HEK293T (cell line): Measurements from ENCODE around the gene LYG1.

ENCODE experiments used
- ARNT ChIP-seq: fragments of 450-650 bp; IDR thresholded peaks from 2 replicates; pipeline ENCODE4 v1.6.1; 2017; ENCODE audit warnings: mild to moderate bottlenecking
- BHLHE40 ChIP-seq: fragments of 450-650 bp; IDR thresholded peaks from 2 replicates; pipeline ENCODE4 v1.6.1; 2016; ENCODE audit warnings: mild to moderate bottlenecking, moderate library complexity, borderline replicate concordance
- CTBP1 ChIP-seq: fragments of 450-650 bp; IDR thresholded peaks from 2 replicates; pipeline ENCODE4 v1.6.1; 2016; ENCODE audit warnings: borderline replicate concordance
- ELF4 ChIP-seq: fragments of 450-650 bp; IDR thresholded peaks from 2 replicates; pipeline ENCODE4 v1.6.1; 2017; ENCODE audit warnings: antibody characterized with exemption
- FOXA1 ChIP-seq: fragments of 450-650 bp; IDR thresholded peaks from 2 replicates; pipeline ENCODE4 v1.6.1; 2016; ENCODE audit warnings: mild to moderate bottlenecking
- FOXK2 ChIP-seq: fragments of 450-650 bp; IDR thresholded peaks from 2 replicates; pipeline ENCODE4 v1.6.1; 2016; ENCODE audit warnings: mild to moderate bottlenecking
- FOXM1 ChIP-seq: fragments of 450-650 bp; IDR thresholded peaks from 2 replicates; pipeline ENCODE4 v1.6.1; 2017; ENCODE audit warnings: mild to moderate bottlenecking, borderline replicate concordance
- HDGF ChIP-seq: fragments of 450-650 bp; IDR thresholded peaks from 2 replicates; pipeline ENCODE4 v1.6.1; 2017; ENCODE audit warnings: antibody characterized with exemption, borderline replicate concordance
- L3MBTL2 ChIP-seq: fragments of 450-650 bp; conservative IDR thresholded peaks from 2 replicates; pipeline ENCODE4 v1.6.1; 2016; ENCODE audit warnings: mild to moderate bottlenecking
- NFRKB ChIP-seq: fragments of 450-650 bp; IDR thresholded peaks from 2 replicates; pipeline ENCODE4 v1.6.1; 2016; ENCODE audit warnings: mild to moderate bottlenecking, moderate library complexity
- PKNOX1 ChIP-seq: fragments of 450-650 bp; IDR thresholded peaks from 2 replicates; pipeline ENCODE4 v1.6.1; 2016
- SP1 ChIP-seq: fragments of 450-650 bp; IDR thresholded peaks from 2 replicates; pipeline ENCODE4 v1.6.1; 2017
- SUZ12 ChIP-seq: fragments of 450-650 bp; IDR thresholded peaks from 2 replicates; pipeline ENCODE4 v1.6.1; 2016; ENCODE audit warnings: mild to moderate bottlenecking

- no peak for TF ChIP-seq NFRKB
- TF ChIP-seq PKNOX1 = no peak
- no peak for TF ChIP-seq FOXA1
- no peak for TF ChIP-seq FOXM1
- no peak for TF ChIP-seq SP1
- no peak for TF ChIP-seq ARNT
- TF ChIP-seq BHLHE40 = no peak
- TF ChIP-seq FOXK2 = no peak
- no peak for TF ChIP-seq ELF4
- no peak for TF ChIP-seq SUZ12
- TF ChIP-seq CTBP1 = no peak
- TF ChIP-seq HDGF = no peak
- TF ChIP-seq L3MBTL2 = no peak
Measured at GRCh38 chr2:99342536-99342935, 41.5 kb upstream of the LYG1 start.
